B cell (primary cell): ENCODE data around the gene STXBP6. TPM values are rescaled to one million over a fixed set of nuclear protein-coding genes. Genes with fewer than 3 reads are reported as not detected.
"Not testable (repeated sequence)": the region's sequence is repeated elsewhere in the genome, so short reads cannot be mapped to it uniquely, and the experiment has no call there.

ENCODE experiments used
- ATAC-seq: fragments of 200-7000 bp; cut with Tn5 transposase; one replicate; pipeline ENCODE4 v1.10.0; 2021; ENCODE audit warnings: low read depth, mild to moderate bottlenecking, moderate number of reproducible peaks, moderate library complexity
- CTCF ChIA-PET: fragments of 350-600 bp; sonication (Branson Sonifier 250); formaldehyde crosslinking; loops from one replicate; lab custom pipeline; 2021; ENCODE audit warnings: antibody characterized with exemption, inconsistent platforms; lab: Charles Lee
- POLR2A ChIA-PET: fragments of 350-600 bp; sonication (Branson Sonifier 250); formaldehyde crosslinking; loops from one replicate; lab custom pipeline; 2021; ENCODE audit warnings: antibody characterized with exemption; lab: Charles Lee
- DNase-seq: peaks from one replicate; pipeline ENCODE4 v3.0.0; 2013
- H2AFZ ChIP-seq: 2 replicates; pipeline ENCODE4 v1.6.1; 2012; ENCODE audit warnings: mild to moderate bottlenecking, low read depth, low read length; ENCODE audit not compliant: insufficient read depth, poor library complexity, severe bottlenecking
- H3K27ac ChIP-seq, 2 donors: 1 replicate in 1 of 2; 2 replicates in 1 of 2; pipeline ENCODE4 v1.5.1; 2012 to 2013; ENCODE audit warnings: low read length in 2 of 2, mild to moderate bottlenecking in 2 of 2, moderate library complexity in 1 of 2
- H3K27me3 ChIP-seq, 4 experiments: fragments of 200-600 bp in 1 of 4; sonication (generic) in 1 of 4; replicated peaks in 1 of 4; 1 replicate in 2 of 4; 2 replicates in 2 of 4; pipeline versions ENCODE4 v1.6.1 to v1.7.0; 2013 to 2016; ENCODE audit warnings: low read length in 3 of 4, mild to moderate bottlenecking in 2 of 4, mixed read lengths in 1 of 4, moderate library complexity in 1 of 4; ENCODE audit not compliant: insufficient read depth in 4 of 4, control insufficient read depth in 3 of 4; ENCODE audit errors: control extremely low read depth in 1 of 4
- H3K36me3 ChIP-seq, 2 experiments: replicated peaks in 1 of 2; 1 replicate in 1 of 2; 2 replicates in 1 of 2; pipeline versions ENCODE4 v1.6.1 to v1.7.1; 2013; ENCODE audit warnings: low read length in 1 of 2; ENCODE audit not compliant: insufficient read depth in 2 of 2, control insufficient read depth in 1 of 2; ENCODE audit errors: control extremely low read depth in 1 of 2, extremely low read depth in 1 of 2
- H3K4me1 ChIP-seq, 2 donors: fragments of 200-600 bp in 1 of 2; sonication (generic) in 1 of 2; 1 replicate in 1 of 2; 2 replicates in 1 of 2; pipeline versions ENCODE4 v1.5.1 to v1.6.1; 2013 to 2017; ENCODE audit warnings: low read length in 2 of 2; ENCODE audit not compliant: control insufficient read depth in 2 of 2, insufficient read depth in 2 of 2
- H3K4me2 ChIP-seq: replicated peaks from 2 replicates; pipeline ENCODE3; 2012; ENCODE audit warnings: mild to moderate bottlenecking, low read depth, low read length; ENCODE audit not compliant: poor library complexity, severe bottlenecking
- H3K4me3 ChIP-seq, 5 experiments: fragments of 200-600 bp in 1 of 5; sonication (generic) in 1 of 5; 1 replicate in 3 of 5; 2 replicates in 2 of 5; pipeline versions ENCODE4 v1.5.1 to v1.7.0; 2011 to 2016; ENCODE audit warnings: low read length in 4 of 5, mild to moderate bottlenecking in 4 of 5, low read depth in 2 of 5, control low read depth in 1 of 5, moderate library complexity in 1 of 5; ENCODE audit not compliant: insufficient read depth in 1 of 5; ENCODE audit errors: control extremely low read depth in 1 of 5, extremely low read depth in 1 of 5
- H3K79me2 ChIP-seq: fragments of 200-600 bp; sonication (generic); one replicate; pipeline ENCODE4 v1.6.0; 2016; ENCODE audit warnings: low read length; ENCODE audit not compliant: control insufficient read depth, insufficient read depth
- H3K9ac ChIP-seq: fragments of 200-600 bp; sonication (generic); 2 replicates; pipeline ENCODE4 v1.6.1; 2017; ENCODE audit warnings: mild to moderate bottlenecking, low read length, moderate library complexity
- H3K9me3 ChIP-seq, 3 donors: one replicate each; pipeline versions ENCODE4 v1.6.1 to v1.7.1; 2013; ENCODE audit warnings: low read length in 2 of 3; ENCODE audit not compliant: control insufficient read depth in 2 of 3, insufficient read depth in 1 of 3; ENCODE audit errors: control extremely low read depth in 1 of 3
- H4K20me1 ChIP-seq: 2 replicates; pipeline ENCODE4 v1.6.0; 2012; ENCODE audit warnings: mild to moderate bottlenecking, low read length; ENCODE audit not compliant: insufficient read depth, control insufficient read depth, poor library complexity, severe bottlenecking
- H3K27ac Mint-ChIP-seq: one replicate; pipeline ENCODE4 v1.8.0; 2021; ENCODE audit warnings: mixed read lengths
- H3K27me3 Mint-ChIP-seq: one replicate; pipeline ENCODE4 v1.8.0; 2021; ENCODE audit warnings: mixed read lengths
- H3K4me1 Mint-ChIP-seq: one replicate; pipeline ENCODE4 v1.8.0; 2021; ENCODE audit warnings: mixed read lengths
- H3K4me3 Mint-ChIP-seq: one replicate; pipeline ENCODE4 v1.8.0; 2021; ENCODE audit warnings: mixed read lengths
- H3K9me3 Mint-ChIP-seq: one replicate; pipeline ENCODE4 v1.8.0; 2022; ENCODE audit warnings: mixed read lengths; ENCODE audit not compliant: insufficient read depth
- EZH2 ChIP-seq: IDR thresholded peaks from 2 replicates; pipeline ENCODE4 v1.6.1; 2012; ENCODE audit warnings: borderline replicate concordance, low read depth, mild to moderate bottlenecking, moderate library complexity, low read length; ENCODE audit not compliant: insufficient read depth, poor library complexity, severe bottlenecking
- WGBS: methylation state at CpG from one replicate; pipeline ENCODE4 v1.1.5; 2013; ENCODE audit warnings: missing lambda C conversion rate; ENCODE audit not compliant: insufficient coverage; 5-methylcytosine and 5-hydroxymethylcytosine counted together
- intact Hi-C: fragments of 100-400 bp; cut with micrococcal nuclease; formaldehyde crosslinking; loops from one replicate; pipeline ENCODE4 v1.10.0; 2022
- polyA plus RNA-seq: library from polyadenylated mRNA; depleted of rRNA; stranded (reverse); fragments of >200 nt; gene quantifications from 2 replicates; pipeline ENCODE4 v1.2.3, GENCODE V29; 2012
- total RNA-seq, 2 donors: library from RNA; stranded (reverse); fragments of 120-200 nt in 1 of 2; gene quantifications; 1 replicate in 1 of 2; 2 replicates in 1 of 2; pipeline versions ENCODE4 v1.2.3 to v1.2.4, GENCODE V29; 2013 to 2022
- TF ChIP-seq, protein P1 (sequence below): fragments of 200-600 bp; IDR thresholded peaks from one replicate; pipeline ENCODE4 v1.8.0; 2022; ENCODE audit warnings: antibody characterized with exemption, mild to moderate bottlenecking

The STXBP6 gene
- total and polyA plus RNA-seq, 2 donors (not counting 1 experiment from before 2014, with no cell fraction given) = 0.01 TPM; not detected in 1

DNA sequence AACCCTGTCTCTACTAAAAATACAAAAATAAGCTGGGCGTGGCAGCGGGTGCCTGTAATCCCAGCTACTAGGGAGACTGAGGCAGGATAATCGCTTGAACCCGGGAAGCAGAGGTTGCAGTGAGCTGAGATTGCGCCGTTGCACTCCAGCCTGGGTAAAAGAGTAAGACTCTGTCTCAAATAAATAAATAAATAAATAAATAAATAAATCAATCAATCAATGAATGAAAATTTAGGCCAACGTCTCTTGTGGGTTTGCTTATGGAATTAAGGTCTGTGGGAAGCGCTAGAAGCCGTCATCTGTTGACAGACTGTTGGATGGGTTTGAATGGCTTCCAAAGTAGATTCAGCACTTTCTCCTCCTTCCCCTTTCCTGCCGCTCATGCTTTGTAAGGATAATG lies 246.5 kb downstream of the STXBP6 start:
- intact Hi-C loops, H3K9me3 Mint-ChIP-seq, H3K9me3 ChIP-seq, H3K9ac ChIP-seq, H3K4me1 Mint-ChIP-seq, H3K27me3 ChIP-seq, H3K4me1 ChIP-seq, H3K27ac ChIP-seq, H2AFZ ChIP-seq, H3K27ac Mint-ChIP-seq, POLR2A ChIA-PET, ATAC-seq, H3K36me3 ChIP-seq, H3K4me3 Mint-ChIP-seq, H4K20me1 ChIP-seq, DNase-seq, H3K4me2 ChIP-seq, H3K79me2 ChIP-seq, CTCF ChIA-PET, H3K4me3 ChIP-seq, H3K27me3 Mint-ChIP-seq: not testable (repeated sequence)
- 100% methylated on average over 1 of the region's 10 CpGs for WGBS

GRCh38 chr14:24802236-24802635 lies 247.7 kb downstream of the STXBP6 start:
- no peak overlapping the region for H2AFZ ChIP-seq
- ATAC-seq (no peak), DNase-seq (no peak)
- POLR2A ChIA-PET = no interaction called here
- no peaks in the 10 kb centered on the region for H3K36me3 ChIP-seq
- Mint-ChIP-seq H3K27me3 (peaks cover 6% of the 10 kb centered on the region), H3K4me1 (peaks cover 4% of the 10 kb centered on the region), H3K27ac (no peak overlapping the region), H3K9me3 (no peaks in the 10 kb centered on the region), H3K4me3 (no peak overlapping the region)
- CTCF ChIA-PET = no interaction called here
- H3K27ac ChIP-seq = no peak overlapping the region
- TF ChIP-seq, protein P1, sequence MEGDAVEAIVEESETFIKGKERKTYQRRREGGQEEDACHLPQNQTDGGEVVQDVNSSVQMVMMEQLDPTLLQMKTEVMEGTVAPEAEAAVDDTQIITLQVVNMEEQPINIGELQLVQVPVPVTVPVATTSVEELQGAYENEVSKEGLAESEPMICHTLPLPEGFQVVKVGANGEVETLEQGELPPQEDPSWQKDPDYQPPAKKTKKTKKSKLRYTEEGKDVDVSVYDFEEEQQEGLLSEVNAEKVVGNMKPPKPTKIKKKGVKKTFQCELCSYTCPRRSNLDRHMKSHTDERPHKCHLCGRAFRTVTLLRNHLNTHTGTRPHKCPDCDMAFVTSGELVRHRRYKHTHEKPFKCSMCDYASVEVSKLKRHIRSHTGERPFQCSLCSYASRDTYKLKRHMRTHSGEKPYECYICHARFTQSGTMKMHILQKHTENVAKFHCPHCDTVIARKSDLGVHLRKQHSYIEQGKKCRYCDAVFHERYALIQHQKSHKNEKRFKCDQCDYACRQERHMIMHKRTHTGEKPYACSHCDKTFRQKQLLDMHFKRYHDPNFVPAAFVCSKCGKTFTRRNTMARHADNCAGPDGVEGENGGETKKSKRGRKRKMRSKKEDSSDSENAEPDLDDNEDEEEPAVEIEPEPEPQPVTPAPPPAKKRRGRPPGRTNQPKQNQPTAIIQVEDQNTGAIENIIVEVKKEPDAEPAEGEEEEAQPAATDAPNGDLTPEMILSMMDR = no peak
- no peak for TF ChIP-seq EZH2
- 93% methylated on average over 2 of the region's 5 CpGs for WGBS
- no peaks in the 10 kb centered on the region for H3K79me2 ChIP-seq
- H3K4me2 ChIP-seq = no peak overlapping the region
- H4K20me1 ChIP-seq = no peaks in the 10 kb centered on the region
- H3K4me3 ChIP-seq = no peak overlapping the region
- no peaks in the 10 kb centered on the region for H3K4me1 ChIP-seq
- H3K9me3 ChIP-seq = peaks cover 0 to 2% (median 0%) of the 10 kb centered on the region in 3 donors
- intact Hi-C loops = no loop called here
- H3K9ac ChIP-seq = no peak overlapping the region
- H3K27me3 ChIP-seq = no peaks in the 10 kb centered on the region
